Heart right ventricle (tissue), 16 donors: ENCODE results near the gene TSPOAP1. TPM values are rescaled to one million over a fixed set of nuclear protein-coding genes. Genes with fewer than 3 reads are reported as not detected.

ENCODE experiments used
- ATAC-seq, 8 donors: fragments of 200-7000 bp; cut with Tn5 transposase; one replicate each; pipeline ENCODE4 v1.9.1; 2020; ENCODE audit warnings: mild to moderate bottlenecking in 8 of 8, moderate library complexity in 8 of 8, moderate number of reproducible peaks in 1 of 8
- DNase-seq, 2 donors: peaks; one replicate each; pipeline ENCODE4 v3.0.0-alpha.2; 2020
- H3K27ac ChIP-seq, 10 donors: fragments of 200-600 bp; sonication (generic) in 2 of 10; one replicate each; pipeline versions ENCODE4 v1.5.0 to v1.8.0; 2020 to 2022; ENCODE audit warnings: mild to moderate bottlenecking in 3 of 10
- H3K27me3 ChIP-seq, 7 donors: fragments of 200-600 bp; one replicate each; pipeline ENCODE4 v1.8.0; 2021 to 2022; ENCODE audit warnings: mild to moderate bottlenecking in 2 of 7
- H3K36me3 ChIP-seq, 9 donors: fragments of 200-600 bp; sonication (generic) in 1 of 9; one replicate each; pipeline versions ENCODE4 v1.5.0 to v1.8.0; 2020 to 2022; ENCODE audit warnings: mild to moderate bottlenecking in 2 of 9
- H3K4me1 ChIP-seq, 9 donors: fragments of 200-600 bp; sonication (generic) in 1 of 9; one replicate each; pipeline versions ENCODE4 v1.5.0 to v1.8.0; 2020 to 2022; ENCODE audit warnings: mild to moderate bottlenecking in 4 of 9
- H3K4me3 ChIP-seq, 10 donors: fragments of 200-600 bp; sonication (generic) in 2 of 10; one replicate each; pipeline versions ENCODE4 v1.5.0 to v1.8.0; 2020 to 2022; ENCODE audit warnings: mild to moderate bottlenecking in 7 of 10, moderate library complexity in 2 of 10
- H3K9me3 ChIP-seq, 11 donors: fragments of 200-600 bp in 10 of 11; sonication (generic) in 2 of 11; one replicate each; pipeline versions ENCODE4 v1.5.0 to v1.8.0; 2013 to 2022; ENCODE audit warnings: mild to moderate bottlenecking in 2 of 11, control low read depth in 1 of 11, moderate library complexity in 1 of 11
- WGBS, 2 donors: extraction: QIAGEN DNeasy Blood & Tissue Kit; methylation state at CpG; one replicate each; pipeline ENCODE4 v1.1.7; 2013; ENCODE audit warnings: inconsistent platforms in 1 of 2; 5-methylcytosine and 5-hydroxymethylcytosine counted together
- intact Hi-C, 10 donors: fragments of 100-400 bp; cut with DNase I; formaldehyde crosslinking; loops; one replicate each; pipeline versions ENCODE4 v1.11.1 to v1.14.2; 2022
- polyA plus RNA-seq, 2 donors: library from polyadenylated mRNA; stranded (reverse); fragments of 200-250 nt; gene quantifications; one replicate each; pipeline ENCODE4 v1.2.3, GENCODE V29; 2013
- total RNA-seq, 10 donors: library from RNA; stranded (reverse); fragmentation: NEBNext Ultra II Directional in 3 of 10; extraction: Animal tissue kit (Norgen Biotek cat#: 25700) in 3 of 10; gene quantifications; one replicate each; pipeline versions ENCODE4 v1.2.1 to v1.2.4, GENCODE V29; 2021 to 2023
- TF ChIP-seq, protein P1 (sequence below), 9 donors: fragments of 200-600 bp; sonication (generic) in 2 of 9; IDR thresholded peaks; one replicate each; pipeline versions ENCODE4 v1.5.0 to v1.8.0; 2021 to 2022; ENCODE audit warnings: antibody characterized with exemption in 9 of 9, mild to moderate bottlenecking in 5 of 9, moderate library complexity in 1 of 9
- donor health status: Arrhythmogenic right ventricular cardiomyopathy.
- donor health status: ischemic (EF 13 %, LVEDD 7.1; RV severe dilation, severe dysfunction).
- donor health status: healthy with polysubstance abuse.
- donor health status: DM: no; HTN: yes; CAD: no.
- donor health status: DM: no; HTN: no; CAD: no.
- donor health status: ischemic (EF 25% LVEDD 6.9; RV normal size, moderate dysfunction).
- donor health status: ischemic (EF 25% LVEDD 5.7; RV mildly dilated, moderate dysfunction).
- donor health status: healthy.
- donor health status: DM: yes; HTN: yes; CAD: no.
- donor health status: Ischemic cardiomyopathy.
- donor health status: ischemic (EF 35%, LVEDD 5.7; RV mildly dilated, moderate dysfunction).
- donor health status: nonischemic (EF 11% LVEDD 7.7; RV severe dilation, severe dysfunction).
- donor health status: DM: yes; HTN: yes; CAD: no.
- donor health status: PGD.
- donor health status: ischemic (EF 29% LVEDD 5.4; RV normal size, mild dysfunction).
- donor health status: nonischemic (EF 23%, LVEDD 6.1; RV moderate dilation, normal function).

The TSPOAP1 gene
- total and polyA plus RNA-seq, 12 donors: 1.6 to 35.6 (median 12.4) TPM

DNA sequence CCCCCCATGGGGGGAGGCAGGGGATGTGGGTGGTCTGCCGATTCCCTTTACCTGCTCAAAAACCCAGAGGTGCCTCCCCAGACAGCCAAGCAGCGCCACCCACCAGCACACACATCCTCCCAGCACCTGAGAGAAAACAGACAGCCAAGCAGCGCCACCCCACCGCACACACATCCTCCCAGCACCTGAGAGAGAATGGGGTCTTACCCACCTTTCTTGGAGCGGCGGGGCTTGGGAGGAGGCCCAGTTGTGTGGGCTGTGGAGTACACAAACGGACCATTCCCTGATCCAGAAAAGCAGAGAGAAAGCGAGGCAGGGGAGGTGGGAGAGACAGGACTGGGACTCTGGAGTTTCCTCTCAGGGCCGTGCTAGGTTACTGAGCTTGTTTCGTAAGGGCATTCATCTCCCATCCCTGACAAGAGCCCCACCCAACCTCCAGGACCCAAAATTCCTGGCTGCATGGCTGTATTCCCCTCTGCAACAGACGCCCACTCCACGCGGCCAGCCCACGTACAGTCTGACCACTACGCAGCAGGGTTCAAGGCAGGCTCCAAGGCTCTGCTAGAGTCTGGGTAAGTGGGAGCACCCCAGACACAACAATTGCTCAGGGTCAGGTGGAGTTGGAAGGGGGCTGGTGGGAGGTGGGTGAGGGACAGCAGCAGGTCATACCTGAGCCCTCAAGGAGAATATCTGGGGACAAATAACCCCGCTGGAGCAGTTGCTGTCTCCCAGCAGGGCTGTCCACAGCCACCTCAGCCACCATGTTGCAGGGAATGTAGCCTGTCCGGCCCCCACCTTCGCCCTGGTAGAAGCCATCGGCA lies 22.3 kb downstream of the TSPOAP1 start:
- no peak overlapping the region for H3K4me3 ChIP-seq
- H3K4me1 ChIP-seq: peaks cover 0 to 4% (median 0%) of the 10 kb centered on the region in 9 donors
- DNase-seq: no peak
- intact Hi-C loops: loop anchor here in 2 of 10 donors (10.0 kb wide), 1 partner anchor 138 kb away; no protein-coding TSS in a partner anchor
- TF ChIP-seq, protein P1, sequence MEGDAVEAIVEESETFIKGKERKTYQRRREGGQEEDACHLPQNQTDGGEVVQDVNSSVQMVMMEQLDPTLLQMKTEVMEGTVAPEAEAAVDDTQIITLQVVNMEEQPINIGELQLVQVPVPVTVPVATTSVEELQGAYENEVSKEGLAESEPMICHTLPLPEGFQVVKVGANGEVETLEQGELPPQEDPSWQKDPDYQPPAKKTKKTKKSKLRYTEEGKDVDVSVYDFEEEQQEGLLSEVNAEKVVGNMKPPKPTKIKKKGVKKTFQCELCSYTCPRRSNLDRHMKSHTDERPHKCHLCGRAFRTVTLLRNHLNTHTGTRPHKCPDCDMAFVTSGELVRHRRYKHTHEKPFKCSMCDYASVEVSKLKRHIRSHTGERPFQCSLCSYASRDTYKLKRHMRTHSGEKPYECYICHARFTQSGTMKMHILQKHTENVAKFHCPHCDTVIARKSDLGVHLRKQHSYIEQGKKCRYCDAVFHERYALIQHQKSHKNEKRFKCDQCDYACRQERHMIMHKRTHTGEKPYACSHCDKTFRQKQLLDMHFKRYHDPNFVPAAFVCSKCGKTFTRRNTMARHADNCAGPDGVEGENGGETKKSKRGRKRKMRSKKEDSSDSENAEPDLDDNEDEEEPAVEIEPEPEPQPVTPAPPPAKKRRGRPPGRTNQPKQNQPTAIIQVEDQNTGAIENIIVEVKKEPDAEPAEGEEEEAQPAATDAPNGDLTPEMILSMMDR (IDR thresholded peaks at IDR 0.05): no peak
- no peak for ATAC-seq
- 83% methylated on average over 19 of the region's 19 CpGs for WGBS, 2 donors
- peaks cover 0 to 28% (median 0%) of the 10 kb centered on the region in 7 donors for H3K27me3 ChIP-seq
- no peaks in the 10 kb centered on the region for H3K36me3 ChIP-seq
- no peaks in the 10 kb centered on the region for H3K9me3 ChIP-seq
- H3K27ac ChIP-seq: no peak overlapping the region

DNA sequence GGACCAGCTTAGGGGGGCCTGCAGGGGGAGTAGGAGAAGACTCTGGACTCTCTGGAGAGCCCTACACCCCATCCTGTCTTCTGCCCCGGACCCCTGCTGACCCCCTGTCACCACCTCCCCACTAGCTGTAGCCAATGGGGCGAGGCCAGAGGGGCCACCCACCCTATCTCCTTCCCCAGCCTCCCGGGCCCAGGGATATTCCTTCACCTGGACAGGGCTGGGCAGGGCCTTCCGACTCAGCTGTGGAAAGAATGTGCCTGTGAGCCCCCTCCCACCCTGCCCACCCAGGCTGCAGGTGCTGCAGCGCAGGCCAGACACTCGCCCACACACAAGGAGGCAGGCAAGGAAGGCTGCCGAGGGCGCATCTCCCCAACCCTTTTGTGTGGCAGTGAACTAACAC lies 23.0 kb downstream of the TSPOAP1 start:
- no peak overlapping the region for H3K4me3 ChIP-seq
- ATAC-seq (no peak), DNase-seq (no peak)
- no peak overlapping the region for H3K27ac ChIP-seq
- peaks cover 0 to 29% (median 0%) of the 10 kb centered on the region in 7 donors for H3K27me3 ChIP-seq
- TF ChIP-seq, protein P1 (IDR thresholded peaks at IDR 0.05): no peak
- H3K9me3 ChIP-seq: no peaks in the 10 kb centered on the region
- 73 to 81% methylated on average over 8 of the region's 8 CpGs for WGBS, 2 donors
- peaks cover 0 to 4% (median 0%) of the 10 kb centered on the region in 9 donors for H3K4me1 ChIP-seq
- no peaks in the 10 kb centered on the region for H3K36me3 ChIP-seq
- intact Hi-C loops: loop anchor here in 2 of 10 donors (10.0 kb wide), 1 partner anchor 139 kb away; no protein-coding TSS in a partner anchor

DNA sequence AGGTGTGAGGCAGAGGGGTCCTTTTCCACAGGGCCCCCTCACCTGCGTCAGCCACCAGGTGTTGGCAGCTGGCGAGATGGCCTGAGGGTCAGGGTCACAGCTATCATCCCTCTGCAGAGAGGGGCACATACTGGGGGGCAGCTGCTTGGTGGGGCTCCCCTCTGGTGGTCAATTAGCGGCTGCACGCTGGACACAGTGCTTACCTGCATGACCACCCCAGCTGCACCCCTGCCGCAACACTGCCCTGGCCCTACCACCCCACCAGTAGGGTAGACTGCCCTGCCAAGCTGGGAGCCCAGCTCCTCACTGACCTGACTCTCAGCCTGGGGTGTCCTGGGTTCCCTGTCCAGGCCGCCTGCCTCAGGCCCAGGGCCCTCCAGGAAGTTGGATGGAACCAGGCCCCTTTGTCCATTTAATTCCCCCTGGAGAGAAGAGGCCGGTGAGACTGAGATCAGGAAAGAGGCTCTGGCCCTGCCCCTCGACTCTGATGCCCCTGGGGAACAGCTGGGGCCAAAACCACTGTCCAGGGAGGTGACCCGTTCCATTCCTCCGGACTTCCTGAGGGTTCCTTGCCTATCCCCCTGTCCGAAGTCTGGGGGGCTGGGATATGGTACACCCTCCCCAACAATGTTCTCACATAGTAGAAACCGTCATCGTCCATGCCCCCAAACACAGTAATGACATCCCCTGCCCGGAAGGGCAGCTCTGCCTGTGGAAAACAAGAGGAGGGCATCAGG lies 23.7 kb downstream of the TSPOAP1 start:
- no peak for ATAC-seq
- TF ChIP-seq, protein P1 (IDR thresholded peaks at IDR 0.05): no peak
- Histone ChIP-seq H3K36me3 (no peaks in the 10 kb centered on the region), H3K4me3 (no peak overlapping the region), H3K9me3 (no peaks in the 10 kb centered on the region), H3K27ac (no peak overlapping the region), H3K27me3 (peaks cover 0 to 29% (median 0%) of the 10 kb centered on the region in 7 donors), H3K4me1 (peaks cover 0 to 4% (median 0%) of the 10 kb centered on the region in 9 donors)
- intact Hi-C loops: loop anchor here in 2 of 10 donors (10.0 kb wide), 1 partner anchor 140 kb away; no protein-coding TSS in a partner anchor
- WGBS, 2 donors: 77 to 78% methylated on average over 14 of the region's 14 CpGs
- no peak for DNase-seq
